SK-N-DZ (cell line): ENCODE measurements around the gene TAS1R2.
A peak's percentile ranks its signal among the peaks of the same experiment; 100 is the strongest.
"Not testable (repeated sequence)": the region's sequence is repeated elsewhere in the genome, so short reads cannot be mapped to it uniquely, and the experiment has no call there.

Experiments used
- DNase-seq: peaks from one replicate; pipeline ENCODE4 v3.0.0-alpha.2; 2015; ENCODE audit warnings: low spot score

Gene TAS1R2

DNA sequence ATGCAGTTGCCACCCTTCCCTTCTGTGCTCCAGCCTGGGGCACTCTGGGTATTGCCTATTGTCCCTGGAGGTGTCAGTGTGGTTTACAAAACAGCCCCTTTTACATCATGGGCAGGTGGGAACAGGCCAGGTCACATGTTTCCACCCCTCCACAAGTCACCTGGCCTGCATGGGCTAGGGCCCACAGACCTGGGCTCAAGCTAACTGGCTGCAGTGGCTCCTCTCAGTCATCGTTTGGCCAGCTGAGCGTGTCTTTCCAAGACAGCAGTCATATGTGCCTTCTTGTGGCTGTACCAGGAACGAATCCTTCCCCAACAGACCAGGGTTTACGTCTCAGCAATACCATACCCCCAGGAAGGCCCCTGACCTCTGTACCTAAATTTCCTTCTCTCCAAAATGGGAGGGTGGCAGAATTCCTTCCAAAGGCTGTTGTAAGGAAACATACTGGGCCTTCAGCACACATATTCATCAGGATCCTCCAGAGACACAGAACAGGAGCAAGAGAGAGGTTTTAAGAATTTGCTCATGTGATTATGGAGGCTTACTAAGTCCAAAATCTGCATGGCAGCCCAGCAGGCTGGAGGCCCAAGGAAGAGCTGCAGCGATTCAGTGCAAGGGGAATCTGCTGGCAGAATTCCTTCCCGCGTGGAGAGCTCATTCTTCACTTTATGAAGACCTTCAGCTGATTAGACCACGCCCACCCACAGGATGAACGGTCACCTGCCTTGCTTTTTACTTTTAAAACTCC is 10.6 kb upstream of the TAS1R2 start:
- no peak for DNase-seq

DNA sequence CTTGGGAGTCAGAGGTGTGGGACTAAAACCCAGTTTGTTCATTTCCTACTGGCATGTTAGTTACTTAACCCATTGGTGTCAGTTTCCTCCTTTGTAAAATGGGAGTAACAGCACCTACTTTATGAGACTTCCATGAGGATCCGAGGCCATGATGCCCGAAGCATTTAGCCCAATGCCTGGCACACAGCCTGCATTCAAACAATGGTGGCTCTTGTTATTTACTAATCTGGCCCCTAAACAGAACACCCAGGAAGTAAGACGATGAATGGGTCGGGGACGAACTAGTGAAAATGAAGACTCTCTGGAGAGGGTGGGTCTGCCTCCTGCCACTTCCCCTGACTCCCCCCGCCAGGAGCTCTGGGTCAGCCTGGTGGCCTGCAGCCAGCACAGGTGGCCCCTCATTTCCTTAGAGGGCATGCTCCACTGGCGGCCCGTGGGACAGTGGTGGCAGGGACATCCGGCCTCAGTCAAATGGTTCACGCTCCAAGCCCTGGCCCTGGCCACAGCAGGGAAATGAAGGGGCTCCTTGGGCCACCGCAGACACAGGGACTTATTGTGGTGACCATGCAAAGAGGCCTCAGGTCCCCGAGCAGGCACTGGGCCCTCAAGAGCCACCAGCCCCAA is 9.5 kb upstream of the TAS1R2 start:
- DNase-seq: no peak

DNA sequence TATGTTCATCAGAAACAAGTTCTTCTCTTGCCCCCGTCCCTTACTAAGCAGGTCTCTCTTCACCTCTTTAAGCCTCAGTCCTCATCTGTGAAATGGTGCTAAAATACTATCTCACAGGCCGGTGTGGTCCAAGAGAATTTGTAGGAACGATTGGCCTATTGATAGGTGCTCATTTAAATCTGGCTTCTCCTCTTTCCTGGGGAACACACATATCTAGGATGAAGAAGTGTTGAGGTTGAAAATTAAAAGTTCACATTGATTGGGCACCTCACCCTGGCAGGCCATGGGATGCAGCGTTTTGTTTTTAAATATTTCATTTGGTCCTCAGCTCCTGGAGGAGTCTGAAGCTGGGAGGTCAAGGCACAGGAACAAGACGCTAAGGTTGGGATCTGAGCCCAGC is 8.9 kb upstream of the TAS1R2 start:
- DNase-seq: no peak

DNA sequence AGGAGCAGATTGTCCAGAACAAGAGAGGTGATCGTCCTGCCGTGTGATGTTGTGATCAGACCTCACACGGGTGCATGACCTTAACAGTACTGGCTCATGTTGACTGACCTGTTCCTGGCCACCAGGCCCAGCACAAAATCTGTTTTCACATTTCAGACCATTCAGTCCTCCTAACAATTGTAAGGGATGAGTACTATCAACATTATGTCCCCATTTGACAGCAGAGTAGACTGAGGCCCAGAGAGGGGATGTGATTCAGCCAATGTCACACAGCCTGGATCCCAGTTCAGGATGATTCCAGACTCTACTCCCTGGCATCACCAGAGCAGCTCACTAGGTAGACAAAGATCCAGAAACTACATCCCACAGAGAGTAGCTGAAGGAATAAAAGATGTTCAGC is 7.4 kb upstream of the TAS1R2 start:
- DNase-seq: no peak

DNA sequence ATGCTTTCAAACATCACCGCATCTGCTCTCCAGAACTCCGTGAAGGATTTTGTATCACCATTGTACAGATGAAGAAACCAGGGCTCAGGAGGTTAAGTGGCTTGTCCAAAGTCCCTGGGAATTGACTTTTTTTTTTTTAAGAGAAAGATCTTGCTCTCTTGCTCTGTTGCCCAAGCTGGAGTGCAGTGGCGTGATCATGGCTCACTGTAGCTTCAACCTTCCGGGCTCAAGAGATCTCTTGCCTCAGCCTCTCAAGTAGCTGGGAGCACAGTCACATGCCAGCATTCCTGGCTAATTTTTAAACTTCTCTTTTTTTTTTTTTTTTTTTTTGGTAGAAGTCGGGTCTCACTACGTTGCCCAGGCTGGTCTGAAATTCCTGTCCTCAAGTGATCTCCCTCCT is 6.9 kb upstream of the TAS1R2 start:
- no peak for DNase-seq

DNA sequence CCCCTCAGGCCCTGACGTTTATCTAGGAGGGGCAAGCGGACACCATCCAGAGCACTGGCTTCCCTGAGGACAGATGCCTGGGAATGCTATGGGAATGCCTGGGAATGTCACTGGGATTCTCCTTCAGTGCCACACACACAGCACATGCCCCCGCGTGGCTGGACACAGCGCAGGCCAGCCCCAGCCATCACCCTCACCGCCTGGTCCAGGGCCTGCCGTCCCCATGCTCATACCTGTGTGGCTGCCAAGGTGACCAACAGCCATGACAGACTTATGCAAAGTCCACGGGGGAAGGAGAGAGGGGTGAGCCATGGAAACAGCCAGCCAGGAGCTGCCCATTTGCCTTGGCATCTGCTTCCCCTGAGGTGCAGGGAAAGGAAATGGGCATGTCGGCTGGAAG is 5.7 kb upstream of the TAS1R2 start:
- no peak for DNase-seq

DNA sequence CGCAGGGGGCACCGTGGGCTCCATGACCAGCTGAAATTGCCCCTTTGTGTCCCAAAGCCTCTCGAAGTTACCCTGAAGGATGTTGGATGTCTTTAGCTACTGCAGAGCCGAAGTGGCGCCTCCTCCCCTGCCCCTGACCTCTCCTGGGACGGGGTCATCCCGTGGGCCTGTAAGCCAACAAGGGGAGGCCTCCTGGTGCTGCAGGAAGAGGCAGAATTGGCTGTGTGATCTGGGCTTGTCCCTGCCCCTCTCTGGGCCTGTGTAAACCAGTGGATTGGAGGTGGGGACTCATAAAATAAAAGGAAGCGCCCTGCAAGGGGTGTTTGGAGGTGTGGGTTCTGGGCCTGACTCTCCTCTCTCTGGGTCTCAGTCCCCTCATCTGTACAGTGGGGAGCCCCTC is 2.1 kb upstream of the TAS1R2 start:
- no peak for DNase-seq

DNA sequence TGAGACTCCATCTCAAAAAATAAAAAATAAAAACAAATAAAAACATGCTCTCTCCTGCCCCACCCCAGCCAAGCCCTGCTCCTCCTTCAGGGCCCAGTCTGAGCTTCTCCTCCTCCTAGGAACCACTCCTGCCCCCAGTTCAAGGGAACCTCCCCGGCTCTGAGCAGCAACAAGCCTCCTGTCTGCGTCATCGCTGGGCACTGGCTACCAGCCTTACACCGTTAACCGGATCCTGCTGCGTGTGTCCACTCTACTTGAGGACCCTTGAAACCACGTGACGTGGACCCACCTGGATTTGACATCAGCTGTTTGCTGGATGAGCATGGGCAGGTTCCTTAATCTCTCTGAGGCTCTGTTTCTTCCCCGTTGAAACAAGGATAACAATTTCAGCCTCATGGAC is 1.6 kb upstream of the TAS1R2 start:
- no peak for DNase-seq

DNA sequence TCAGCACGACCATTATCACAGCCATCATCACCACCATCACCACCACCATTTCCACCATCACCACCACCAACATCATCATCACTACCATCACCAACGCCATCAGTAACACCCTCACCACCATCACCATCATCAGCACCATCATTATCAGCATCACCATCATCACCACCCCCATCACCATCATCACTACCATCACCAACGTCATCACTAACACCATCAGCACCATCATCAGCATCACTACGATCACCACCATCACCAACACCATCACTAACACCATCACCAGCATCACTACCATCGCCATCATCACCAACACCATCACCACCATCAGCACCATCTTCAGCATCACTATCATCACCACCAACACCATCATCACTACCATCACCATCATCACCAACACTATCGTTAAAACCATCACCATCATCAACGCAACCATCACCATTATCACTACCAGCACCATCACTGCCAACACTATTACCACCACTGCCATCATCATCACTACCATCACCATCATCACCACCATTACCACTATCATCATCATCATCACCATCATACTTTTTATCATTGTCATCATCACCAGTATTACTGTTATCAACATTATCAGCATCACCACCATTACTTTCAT is 1.3 kb downstream of the TAS1R2 start:
- no peak for DNase-seq

DNA sequence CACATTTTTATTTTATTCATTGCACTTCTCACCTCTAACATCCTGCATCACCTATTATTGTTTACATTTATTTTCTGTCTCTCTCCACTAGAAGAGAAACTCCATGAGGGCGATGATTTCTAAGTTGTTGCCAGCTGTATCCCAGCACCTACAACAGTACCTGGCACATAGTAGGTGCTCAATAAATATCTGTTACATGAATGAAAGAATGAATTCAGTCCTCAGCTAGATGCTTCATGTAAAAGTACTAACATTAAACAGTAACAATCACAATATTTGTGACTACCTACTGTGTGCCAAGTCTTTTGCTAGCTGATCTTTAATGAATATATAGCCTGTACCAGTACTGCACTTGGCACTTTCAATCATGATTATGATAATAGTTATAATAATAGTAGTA is 3.0 kb downstream of the TAS1R2 start:
- no peak for DNase-seq

DNA sequence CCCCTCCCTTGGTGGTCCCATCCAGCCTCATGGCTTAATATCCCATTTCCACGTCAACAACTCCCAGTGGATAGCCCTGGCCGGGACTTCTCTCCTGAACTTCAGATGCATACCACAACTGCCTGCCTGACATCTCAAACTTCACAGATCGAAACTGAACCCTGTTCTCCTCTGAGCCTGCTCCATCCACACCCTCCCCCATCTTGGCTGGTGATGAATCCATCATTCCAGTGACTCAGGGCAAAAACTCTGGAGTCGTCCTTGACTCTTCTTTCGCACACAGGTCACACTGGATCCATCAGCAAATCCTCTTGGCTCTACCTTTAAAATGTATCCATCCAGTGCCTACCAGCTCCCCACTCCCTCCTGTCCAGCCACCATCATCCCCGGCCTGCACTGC is 3.9 kb downstream of the TAS1R2 start:
- no peak for DNase-seq

DNA sequence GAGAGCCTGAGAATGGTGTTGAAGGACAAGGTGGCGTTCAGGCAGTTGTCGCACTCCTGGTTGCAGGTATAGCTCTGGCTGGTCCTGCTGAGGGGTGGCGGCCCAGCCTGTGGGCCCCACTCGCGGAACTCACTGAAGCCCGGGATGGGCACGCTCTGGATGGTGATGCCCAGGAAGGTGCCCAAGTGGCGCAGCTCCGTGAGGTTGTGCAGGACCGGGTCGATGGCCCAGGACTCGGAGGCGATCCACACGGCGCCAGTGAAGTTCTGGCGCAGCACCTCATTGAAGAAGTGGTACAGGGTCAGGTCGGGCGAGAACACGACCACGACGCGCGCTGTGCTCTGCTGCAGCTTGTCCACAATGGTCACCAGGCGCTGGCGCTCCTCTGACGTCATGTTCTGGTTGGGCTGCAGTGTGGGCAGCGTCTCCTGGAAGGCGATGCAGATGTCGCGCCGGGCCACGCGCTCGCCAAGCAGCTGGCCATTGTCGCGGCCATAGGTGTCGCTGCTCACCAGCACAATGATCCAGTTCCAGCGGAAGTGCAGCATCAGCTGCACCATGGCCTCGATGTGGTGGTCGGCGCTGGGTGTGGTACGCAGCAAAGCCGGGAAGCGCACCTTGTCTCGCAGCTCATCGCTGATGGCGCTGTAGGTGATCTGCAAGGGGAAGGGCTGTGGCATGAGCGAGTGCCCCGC is 5.0 kb downstream of the TAS1R2 start:
- no peak for DNase-seq

DNA sequence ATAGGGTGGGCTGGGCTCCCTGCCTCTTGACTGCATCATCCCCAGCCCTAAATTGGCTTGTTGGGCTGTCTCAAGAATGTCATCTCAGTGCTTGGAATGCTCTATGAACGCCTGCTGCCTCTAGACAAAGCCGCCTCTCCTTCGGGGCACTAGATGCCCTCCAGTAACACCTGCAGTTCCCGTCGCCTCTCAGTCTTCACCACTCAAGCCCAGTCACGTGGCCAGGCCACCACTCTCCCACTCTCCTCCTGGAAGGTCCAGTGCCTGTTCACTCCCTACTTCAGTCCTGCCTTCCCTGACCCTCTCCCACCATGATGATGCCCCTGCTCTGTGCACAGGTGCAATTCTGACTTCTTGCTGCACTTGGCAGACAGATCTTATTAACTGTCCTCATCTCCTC is 7.0 kb downstream of the TAS1R2 start:
- no peak for DNase-seq

DNA sequence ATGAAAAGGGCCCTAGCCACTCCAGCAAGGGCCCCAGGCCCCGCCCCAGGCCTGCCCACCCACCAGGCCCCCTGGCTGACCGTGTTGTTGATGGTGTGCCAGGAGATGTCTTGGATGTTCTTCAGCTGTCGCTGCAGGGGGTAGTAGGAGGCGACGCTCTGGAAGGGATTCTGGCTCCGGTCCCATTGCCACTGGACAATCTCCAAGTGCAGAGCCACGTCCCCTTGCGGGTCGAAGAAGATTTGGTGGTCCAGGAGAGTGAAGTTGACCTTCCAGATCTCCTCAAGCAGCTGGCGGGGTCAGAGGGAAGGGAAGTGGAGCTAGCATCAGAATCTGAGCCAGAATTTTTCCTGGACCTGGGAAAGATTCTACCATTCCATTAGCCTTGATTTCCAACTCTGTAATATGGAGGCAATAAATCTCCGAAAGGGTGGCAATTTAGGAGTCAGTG is 10.2 kb downstream of the TAS1R2 start:
- no peak for DNase-seq

DNA sequence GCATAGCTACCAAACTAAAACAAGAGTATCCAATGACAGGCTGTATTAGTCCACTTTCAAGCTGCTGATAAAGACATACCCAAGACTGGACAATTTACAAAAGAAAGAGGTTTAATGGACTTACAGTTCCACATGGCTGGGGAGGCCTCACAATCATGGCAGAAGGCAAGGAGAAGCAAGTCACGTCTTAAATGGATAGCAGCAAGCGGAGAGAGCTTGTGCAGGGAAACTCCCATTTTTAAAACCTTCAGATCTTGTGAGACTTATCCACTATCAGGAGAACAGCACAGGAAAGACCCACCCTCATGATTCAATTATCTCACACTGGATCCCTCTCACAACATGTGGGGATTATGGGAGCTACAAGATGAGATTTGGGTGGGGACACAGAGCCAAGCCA is 11.7 kb downstream of the TAS1R2 start:
- DNase-seq: not testable (repeated sequence)

DNA sequence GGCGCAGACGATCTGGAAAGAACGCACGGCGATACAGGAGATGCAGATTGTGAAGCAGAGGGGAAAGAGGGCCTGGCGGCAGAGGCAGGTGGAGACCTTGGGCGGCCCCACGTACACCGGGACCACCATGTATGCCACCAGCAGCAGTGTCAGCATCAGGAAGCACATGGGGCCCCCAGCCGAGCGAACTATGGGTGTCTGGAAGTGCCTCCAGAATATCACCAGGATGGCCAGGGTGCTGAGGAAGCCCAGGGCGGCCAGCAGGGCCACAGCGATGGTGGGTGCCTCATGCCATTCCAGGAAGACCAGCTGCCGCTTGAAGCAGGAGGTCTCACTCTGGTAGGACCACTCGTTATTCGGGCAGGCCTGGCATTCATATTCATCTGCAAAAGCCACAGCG is 19.3 kb downstream of the TAS1R2 start:
- DNase-seq: no peak

DNA sequence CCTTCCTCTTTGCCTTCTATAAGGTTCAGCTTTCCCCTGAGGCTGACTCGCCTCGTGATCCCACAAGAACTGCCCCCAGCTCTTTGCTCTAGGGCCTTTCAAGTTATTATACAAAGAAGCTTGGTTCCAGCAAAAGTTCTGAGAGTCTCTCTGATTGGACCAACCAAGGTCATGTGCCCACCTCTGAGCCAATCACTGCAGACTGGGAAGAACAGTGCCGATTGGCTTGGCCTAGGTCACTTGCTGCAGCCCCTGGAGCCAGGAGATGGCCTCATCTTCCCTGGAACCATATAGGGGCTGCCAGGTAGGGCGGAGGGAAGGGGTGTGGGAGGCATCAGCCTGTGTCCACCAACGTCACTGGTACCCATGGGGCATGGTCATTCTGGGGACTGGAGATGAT is 22.8 kb downstream of the TAS1R2 start:
- DNase-seq: no peak

DNA sequence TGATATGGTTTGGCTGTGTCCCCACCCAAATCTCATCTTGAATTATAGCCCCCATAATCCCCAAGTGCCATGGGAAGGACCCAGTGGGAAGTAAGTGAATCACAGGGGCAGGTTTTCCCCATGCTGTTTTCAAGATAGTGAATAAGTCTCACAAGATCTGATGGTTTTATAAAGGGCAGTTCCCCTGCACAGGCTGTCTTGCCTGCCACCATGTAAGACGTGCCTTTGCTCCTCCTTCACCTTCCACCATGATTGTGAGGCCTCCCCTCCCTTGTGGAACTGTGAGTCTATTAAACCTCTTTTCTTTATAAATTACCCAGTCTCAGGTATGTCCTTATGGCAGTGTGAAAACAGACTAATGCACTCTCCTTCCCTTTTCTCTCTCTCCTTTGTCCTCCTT is 27.1 kb downstream of the TAS1R2 start:
- DNase-seq: not testable (repeated sequence)

DNA sequence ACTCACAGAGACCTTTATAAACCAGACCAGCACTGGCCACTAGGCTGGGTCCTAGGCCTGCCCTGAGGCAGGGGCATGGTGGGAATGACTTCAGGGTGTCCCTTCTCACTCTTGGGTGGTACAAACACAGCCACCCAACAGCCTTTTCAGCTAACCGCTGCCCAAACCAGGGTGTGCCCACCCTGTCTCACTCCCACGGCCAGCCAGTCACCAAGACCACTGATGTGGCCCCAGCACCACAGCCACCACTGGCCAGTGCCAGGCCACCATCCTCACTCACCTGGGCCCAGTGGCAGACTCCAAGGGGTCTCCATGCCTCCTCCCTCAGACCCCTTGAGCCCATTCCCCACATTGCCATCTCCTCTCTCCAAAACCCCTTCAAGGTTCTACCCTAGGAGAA is 27.8 kb downstream of the TAS1R2 start:
- no peak for DNase-seq

DNA sequence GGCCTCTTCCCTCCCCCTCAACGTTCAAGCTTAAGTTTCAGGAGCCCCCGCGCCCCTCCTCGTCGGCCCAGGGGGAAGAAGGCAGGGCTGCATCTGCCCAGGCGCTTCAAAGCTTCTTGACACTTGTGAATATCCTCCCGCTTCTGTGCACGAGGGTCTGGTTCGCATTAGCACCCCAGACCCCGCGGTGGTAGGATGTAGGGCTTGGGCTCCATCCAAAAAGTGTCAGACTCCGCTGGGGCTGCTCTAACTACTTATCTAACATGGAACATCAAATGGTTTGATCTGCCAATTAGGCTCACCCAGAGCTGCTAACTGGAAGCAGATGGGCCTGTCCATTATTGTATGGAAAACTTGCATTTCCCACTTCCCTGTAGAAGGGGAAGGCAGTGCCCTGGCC is 28.9 kb downstream of the TAS1R2 start:
- peak; percentile 76 for DNase-seq

DNA sequence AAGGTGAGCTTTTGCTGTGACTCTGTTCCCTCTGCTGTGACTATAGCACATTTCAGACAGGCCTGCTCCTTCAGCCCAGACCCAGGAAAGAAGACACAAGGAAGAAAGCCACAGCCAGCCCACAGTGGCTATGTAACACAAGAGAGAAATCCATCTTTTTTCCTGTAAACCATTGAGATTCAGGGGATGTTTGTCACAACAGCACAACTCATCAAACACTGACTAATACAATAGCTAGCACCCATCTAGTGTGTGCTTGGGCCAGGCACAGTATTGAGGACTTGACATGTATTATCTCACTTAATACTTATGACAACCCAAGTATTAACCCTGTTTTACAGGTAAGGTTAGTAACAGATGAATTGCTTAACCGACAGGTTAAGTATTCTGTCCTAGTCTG is 29.8 kb downstream of the TAS1R2 start:
- no peak for DNase-seq

DNA sequence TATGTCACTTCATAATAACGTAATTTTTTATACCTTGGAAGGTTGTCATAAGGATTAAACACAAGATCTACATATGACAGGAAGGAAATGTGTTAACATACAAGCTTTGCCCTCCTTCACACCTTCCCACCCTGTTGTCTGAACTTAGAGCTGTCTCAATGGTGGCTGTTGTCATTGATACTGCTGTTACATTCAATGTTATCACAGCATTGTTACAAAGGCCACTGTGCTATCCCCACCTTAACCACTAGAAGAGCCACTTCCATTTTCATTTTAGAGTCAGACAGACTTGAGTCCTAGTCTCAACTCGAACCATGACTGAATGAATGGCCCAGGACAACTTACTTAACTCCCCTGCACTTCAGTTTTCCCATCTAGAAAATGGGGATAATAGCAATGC is 31.2 kb downstream of the TAS1R2 start:
- DNase-seq: no peak

DNA sequence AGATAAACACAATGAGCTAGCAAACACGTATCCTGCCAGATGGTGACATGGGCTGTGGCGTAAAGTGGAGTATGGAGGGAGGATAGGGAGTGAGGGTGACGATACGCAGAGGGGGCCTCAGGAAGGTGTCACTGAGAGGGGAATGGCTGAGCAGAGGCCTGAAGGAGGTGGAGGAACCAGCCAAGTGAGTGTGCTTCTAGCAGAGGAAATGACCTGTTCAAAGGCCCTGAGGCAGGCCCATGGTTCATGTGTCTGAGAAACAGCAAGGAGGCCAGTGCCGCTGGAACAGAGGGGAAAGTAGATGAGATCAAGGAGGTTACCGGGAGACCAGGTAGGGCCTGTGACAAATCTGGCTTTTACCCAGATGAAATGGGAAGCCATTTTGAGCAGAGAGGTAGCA is 36.0 kb downstream of the TAS1R2 start:
- DNase-seq: no peak
